ENCODE results near the gene AOPEP. TPM values are rescaled to one million over a fixed set of nuclear protein-coding genes. Genes with fewer than 3 reads are reported as not detected.

AOPEP gene
- total and polyA plus RNA-seq, 2 of the 13 experiments (the other 11 are each of a cell fraction or from before 2014, with no cell fraction given) = 22.2 to 41.6 TPM

DNA sequence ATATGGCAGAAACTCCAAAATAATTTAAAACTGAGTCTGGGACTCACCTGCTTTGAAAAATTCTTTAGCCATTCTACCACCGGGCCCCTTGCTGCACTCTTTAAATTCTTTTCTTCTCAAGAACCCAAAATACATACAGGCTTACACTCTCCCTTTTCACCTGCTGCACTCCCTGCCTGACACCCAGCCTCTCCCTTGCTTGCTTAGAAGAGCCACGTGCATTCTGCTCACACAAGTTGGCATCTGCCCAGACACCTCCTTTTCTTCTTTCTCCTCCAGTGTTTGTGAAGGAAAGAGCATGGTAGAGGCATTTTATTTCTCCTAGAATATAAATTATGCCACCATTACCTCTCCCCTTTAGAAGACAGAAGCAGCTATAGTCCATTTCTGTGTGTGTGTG, 39.0 kb upstream of the AOPEP start:
- ATAC-seq = no peak
- intact Hi-C loops (cut with micrococcal nuclease; ENCODE audit: unreplicated experiment) = no loop called here
- Histone ChIP-seq H3K4me3 (replicated peaks in 1 of 3; ENCODE audit: insufficient read depth in 1 of 3, low read depth in 2 of 3, low read length in 3 of 3) (no peak overlapping the region), H4K20me1 (ENCODE audit: insufficient read depth, low read length) (no peaks in the 10 kb centered on the region), H3K27ac (ENCODE audit: extremely low read length, insufficient read depth, low read length) (no peak overlapping the region), H2AFZ (ENCODE audit: low read length) (no peak overlapping the region), H3K79me2 (ENCODE audit: insufficient read depth, low read length) (no peaks in the 10 kb centered on the region), H3K9ac (ENCODE audit: insufficient read depth, low read depth, low read length) (no peak overlapping the region), H3K9me3 (ENCODE audit: low read length) (no peaks in the 10 kb centered on the region), H3K27me3 (ENCODE audit: control insufficient read depth in 1 of 2, insufficient read depth in 2 of 2, low read length in 2 of 2) (no peaks in the 10 kb centered on the region), H3K36me3 (replicated peaks in 1 of 2; ENCODE audit: control insufficient read depth in 1 of 2, insufficient read depth in 2 of 2, low read length in 2 of 2) (no peaks in the 10 kb centered on the region), H3K4me1 (ENCODE audit: insufficient read depth, low read length) (peaks cover 38% of the 10 kb centered on the region), H3K4me2 (ENCODE audit: low read depth, low read length) (peak overlapping the region; percentile 40; the same call in 1 of the 2 replicates)
- no peak for TF ChIP-seq HDAC1 (CRISPR knock-in tag; IDR thresholded peaks at IDR 0.05)
- TF ChIP-seq SOX5 (CRISPR knock-in tag; IDR thresholded peaks at IDR 0.05; ENCODE audit: borderline replicate concordance) = no peak
- TF ChIP-seq SMAD9 (CRISPR knock-in tag; IDR thresholded peaks at IDR 0.05) = no peak
- TF ChIP-seq, protein P1, sequence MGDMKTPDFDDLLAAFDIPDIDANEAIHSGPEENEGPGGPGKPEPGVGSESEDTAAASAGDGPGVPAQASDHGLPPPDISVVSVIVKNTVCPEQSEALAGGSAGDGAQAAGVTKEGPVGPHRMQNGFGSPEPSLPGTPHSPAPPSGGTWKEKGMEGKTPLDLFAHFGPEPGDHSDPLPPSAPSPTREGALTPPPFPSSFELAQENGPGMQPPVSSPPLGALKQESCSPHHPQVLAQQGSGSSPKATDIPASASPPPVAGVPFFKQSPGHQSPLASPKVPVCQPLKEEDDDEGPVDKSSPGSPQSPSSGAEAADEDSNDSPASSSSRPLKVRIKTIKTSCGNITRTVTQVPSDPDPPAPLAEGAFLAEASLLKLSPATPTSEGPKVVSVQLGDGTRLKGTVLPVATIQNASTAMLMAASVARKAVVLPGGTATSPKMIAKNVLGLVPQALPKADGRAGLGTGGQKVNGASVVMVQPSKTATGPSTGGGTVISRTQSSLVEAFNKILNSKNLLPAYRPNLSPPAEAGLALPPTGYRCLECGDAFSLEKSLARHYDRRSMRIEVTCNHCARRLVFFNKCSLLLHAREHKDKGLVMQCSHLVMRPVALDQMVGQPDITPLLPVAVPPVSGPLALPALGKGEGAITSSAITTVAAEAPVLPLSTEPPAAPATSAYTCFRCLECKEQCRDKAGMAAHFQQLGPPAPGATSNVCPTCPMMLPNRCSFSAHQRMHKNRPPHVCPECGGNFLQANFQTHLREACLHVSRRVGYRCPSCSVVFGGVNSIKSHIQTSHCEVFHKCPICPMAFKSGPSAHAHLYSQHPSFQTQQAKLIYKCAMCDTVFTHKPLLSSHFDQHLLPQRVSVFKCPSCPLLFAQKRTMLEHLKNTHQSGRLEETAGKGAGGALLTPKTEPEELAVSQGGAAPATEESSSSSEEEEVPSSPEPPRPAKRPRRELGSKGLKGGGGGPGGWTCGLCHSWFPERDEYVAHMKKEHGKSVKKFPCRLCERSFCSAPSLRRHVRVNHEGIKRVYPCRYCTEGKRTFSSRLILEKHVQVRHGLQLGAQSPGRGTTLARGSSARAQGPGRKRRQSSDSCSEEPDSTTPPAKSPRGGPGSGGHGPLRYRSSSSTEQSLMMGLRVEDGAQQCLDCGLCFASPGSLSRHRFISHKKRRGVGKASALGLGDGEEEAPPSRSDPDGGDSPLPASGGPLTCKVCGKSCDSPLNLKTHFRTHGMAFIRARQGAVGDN (CRISPR knock-in tag; IDR thresholded peaks at IDR 0.05) = no peak
- no peak for TF ChIP-seq ZNF484 (CRISPR knock-in tag; IDR thresholded peaks at IDR 0.05; ENCODE audit: borderline replicate concordance, low read depth)
- no peak for TF ChIP-seq NFE2 (CRISPR knock-in tag; IDR thresholded peaks at IDR 0.05)
- ChIA-PET POLR2A (no interaction called here), CTCF (ENCODE audit: low intra/inter-chr PET ratio, low total read pairs) (no interaction called here)
- no peak for DNase-seq (ENCODE audit: low spot score)
- FAIRE-seq = no peak
- in situ Hi-C loops (cut with HindIII; ENCODE audit: extremely low pct_ligation_motif_present, low pct_unique_long_range_greater_than_20kb) = no loop called here
- no TSS peak for BruUV-seq (replicated peaks)
- WGBS (ENCODE audit: low lambda C conversion rate) = 51% methylated on average over 2 of the region's 2 CpGs
